RWPE1 (cell line): ENCODE measurements around the gene UBAP2L.

Experiments used
- CTCF ChIA-PET: fragments of 350-600 bp; sonication (Branson Sonifier 250); formaldehyde crosslinking; extraction: SDS; loops from one replicate; lab custom pipeline; 2021; lab: Yijun Ruan, JAX
- POLR2A ChIA-PET: fragments of 400-600 bp; formaldehyde crosslinking; extraction: SDS; loops from one replicate; lab custom pipeline; 2020; ENCODE audit warnings: antibody characterized with exemption; ENCODE audit not compliant: low non-redundant PET; lab: Yijun Ruan, JAX
- DNase-seq: peaks from one replicate; pipeline ENCODE4 v3.0.0; 2012; ENCODE audit warnings: low spot score
- H3K27ac ChIP-seq: fragments of 450-650 bp; 2 replicates; pipeline ENCODE4 v1.5.1; 2017
- CTCF ChIP-seq: fragments of 450-650 bp; conservative IDR thresholded peaks from 2 replicates; pipeline ENCODE4 v1.5.1; 2017; ENCODE audit warnings: low read depth, mild to moderate bottlenecking

UBAP2L gene

GRCh38 chr1:154186177-154186576 lies 34.6 kb upstream of the UBAP2L start:
- H3K27ac ChIP-seq, result no peak overlapping the region
- DNase-seq, result no peak
- ChIA-PET CTCF (no interaction called here), POLR2A (no interaction called here)
- peak; percentile 57 for TF ChIP-seq CTCF

- no peak for DNase-seq
- H3K27ac ChIP-seq, result no peak overlapping the region
- no peak for TF ChIP-seq CTCF
- ChIA-PET POLR2A (no interaction called here), CTCF (interaction anchor here (0.5 to 0.6 kb wide), 2 partner anchors 149 to 177 kb away, joined by 4 read pairs; no protein-coding TSS in a partner anchor)
Observed at GRCh38 chr1:154186852-154187501, 33.8 kb upstream of the UBAP2L start.

GRCh38 chr1:154190550-154190949 lies 30.2 kb upstream of the UBAP2L start:
- POLR2A ChIA-PET, result no interaction called here
- CTCF ChIA-PET, result interaction anchor here (0.6 kb wide), 1 partner anchor 267 kb away, joined by 3 read pairs; no protein-coding TSS in a partner anchor
- DNase-seq, result no peak
- no peak overlapping the region for H3K27ac ChIP-seq
- no peak for TF ChIP-seq CTCF

GRCh38 chr1:154191990-154192461 lies 28.7 kb upstream of the UBAP2L start, which contains the start of gene TPM3:
TSS of gene TPM3 (minus strand) at chr1:154192100. CDS start at chr1:154192018, 82 bp downstream.
- no peak within 1 kb of the TSS for H3K27ac ChIP-seq
- no peak for DNase-seq
- TF ChIP-seq CTCF, result no peak
- POLR2A ChIA-PET, result interaction anchor here (0.5 kb wide), 1 partner anchor 17 kb away, joined by 5 read pairs; no protein-coding TSS in a partner anchor
- CTCF ChIA-PET, result no interaction called here

GRCh38 chr1:154192476-154192875 lies 28.3 kb upstream of the UBAP2L start:
- H3K27ac ChIP-seq, result no peak overlapping the region
- no peak for DNase-seq
- POLR2A ChIA-PET, result no interaction called here
- CTCF ChIA-PET, result no interaction called here
- no peak for TF ChIP-seq CTCF

GRCh38 chr1:154193821-154194220 lies 26.9 kb upstream of the UBAP2L start:
- ChIA-PET POLR2A (interaction anchor here (1.3 kb wide), 1 partner anchor 12 kb away, joined by 4 read pairs; no protein-coding TSS in a partner anchor), CTCF (interaction anchor here (0.8 to 1.1 kb wide), 2 partner anchors 78 to 141 kb away, joined by 3 to 4 read pairs; no protein-coding TSS in a partner anchor)
- H3K27ac ChIP-seq, result no peak overlapping the region
- no peak for TF ChIP-seq CTCF
- DNase-seq, result no peak
